Fibroblast of skin of back (primary cell): ENCODE measurements around the gene PPP1R14D.

Experiments used
- DNase-seq: peaks from one replicate; pipeline ENCODE4 v3.0.0-alpha.2; 2013

The PPP1R14D gene

DNA sequence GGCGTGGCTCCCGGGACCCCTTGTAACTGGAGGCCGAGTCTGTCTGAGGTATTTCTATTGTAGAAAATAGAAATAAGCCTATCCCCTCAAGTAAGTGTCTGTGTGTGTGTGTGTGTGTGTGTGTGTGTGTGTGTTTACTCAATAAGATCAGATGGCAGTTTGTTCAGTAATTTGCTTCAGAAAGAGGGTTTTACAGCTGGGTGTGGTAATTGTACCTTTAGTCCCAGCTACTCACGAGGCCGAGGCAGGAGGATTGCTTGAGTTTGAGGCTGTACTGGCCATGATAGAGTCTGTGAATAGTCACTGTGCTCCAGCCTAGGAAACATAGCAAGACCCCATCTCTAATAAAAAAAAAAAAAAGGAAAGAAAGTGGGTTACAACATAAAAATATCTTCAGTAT, 24.0 kb upstream of the PPP1R14D start:
- no peak for DNase-seq

DNA sequence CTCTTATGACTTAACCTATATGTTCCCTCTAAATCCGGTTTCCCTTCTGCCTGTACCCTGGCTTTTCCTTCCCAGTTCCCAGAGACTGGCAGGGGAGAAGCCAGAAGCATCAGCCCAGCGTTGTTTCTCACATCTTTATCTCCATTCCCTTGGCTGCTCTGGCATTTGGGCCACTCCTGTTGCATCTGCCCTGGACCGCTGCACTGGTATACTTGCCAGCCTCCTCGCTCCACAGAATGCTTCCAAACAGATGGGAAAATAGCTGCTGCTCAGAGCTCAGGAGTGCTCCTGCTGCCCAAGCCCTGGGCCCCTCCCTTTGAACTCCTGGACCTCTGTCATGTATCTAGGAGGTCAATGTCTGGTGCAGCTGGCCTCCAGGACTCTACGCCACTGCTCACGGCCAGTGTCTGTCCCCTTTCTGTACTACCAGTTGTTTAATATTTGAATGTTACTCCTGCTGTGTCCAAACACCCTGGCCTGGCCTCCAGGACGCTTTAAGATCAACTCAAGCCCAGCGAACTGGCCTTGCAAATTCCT, 22.1 kb upstream of the PPP1R14D start:
- no peak for DNase-seq

DNA sequence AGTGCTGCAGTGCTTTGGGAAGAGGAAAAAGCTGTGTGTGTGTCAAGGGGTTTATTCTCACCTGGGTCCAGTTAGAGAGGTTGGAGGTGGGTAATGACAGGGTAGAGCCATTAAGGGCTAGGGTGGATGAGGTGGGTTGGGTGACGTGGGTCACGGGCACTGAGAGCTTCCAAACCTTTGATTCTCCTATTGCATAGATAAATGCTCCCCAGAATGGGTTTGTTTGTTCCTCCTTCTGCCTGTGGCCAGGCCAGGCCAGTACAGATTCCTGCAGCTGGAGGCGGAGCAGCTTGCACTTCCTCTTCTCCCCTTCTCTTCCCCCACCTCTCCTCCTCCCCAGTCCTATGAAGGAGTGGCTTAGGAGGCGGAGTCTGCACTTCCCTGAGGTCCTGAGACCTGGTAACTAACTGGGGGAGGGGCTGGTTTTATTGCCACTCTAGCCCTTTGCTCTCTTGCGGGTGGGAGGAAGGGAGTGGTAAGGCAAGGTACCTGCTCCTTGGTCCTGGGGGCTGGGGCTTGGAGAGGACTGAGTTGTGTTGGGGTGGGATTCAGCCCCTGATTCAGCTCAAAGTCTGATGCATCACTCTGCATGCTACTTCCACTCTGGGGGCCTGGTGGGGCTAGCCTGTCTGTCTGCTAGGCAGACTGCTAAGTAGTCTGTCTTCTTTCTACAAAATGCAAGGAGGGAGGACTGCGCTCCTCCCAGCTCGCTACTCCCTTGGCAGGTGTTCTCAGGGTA, 18.9 kb upstream of the PPP1R14D start:
- DNase-seq = peak; percentile 19

DNA sequence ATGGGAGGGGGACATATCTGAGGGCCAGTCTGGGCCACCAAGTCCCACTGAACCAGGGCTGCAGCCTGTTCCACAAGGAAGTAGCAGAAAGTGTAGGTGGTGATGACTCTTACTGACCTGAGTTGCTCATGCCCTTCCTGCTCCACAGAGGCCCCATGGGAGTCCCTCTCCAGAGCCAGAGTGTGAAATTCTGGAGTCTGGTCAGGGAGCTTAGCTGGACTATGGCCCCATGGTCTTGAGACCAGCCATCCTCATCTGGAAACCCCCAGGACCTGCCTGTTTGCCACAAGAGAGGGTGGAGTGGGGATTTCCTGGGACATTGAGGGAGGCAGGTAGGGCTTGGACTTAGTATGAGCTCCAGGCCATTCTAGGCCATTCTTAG, 18.3 kb upstream of the PPP1R14D start:
- DNase-seq = no peak

DNA sequence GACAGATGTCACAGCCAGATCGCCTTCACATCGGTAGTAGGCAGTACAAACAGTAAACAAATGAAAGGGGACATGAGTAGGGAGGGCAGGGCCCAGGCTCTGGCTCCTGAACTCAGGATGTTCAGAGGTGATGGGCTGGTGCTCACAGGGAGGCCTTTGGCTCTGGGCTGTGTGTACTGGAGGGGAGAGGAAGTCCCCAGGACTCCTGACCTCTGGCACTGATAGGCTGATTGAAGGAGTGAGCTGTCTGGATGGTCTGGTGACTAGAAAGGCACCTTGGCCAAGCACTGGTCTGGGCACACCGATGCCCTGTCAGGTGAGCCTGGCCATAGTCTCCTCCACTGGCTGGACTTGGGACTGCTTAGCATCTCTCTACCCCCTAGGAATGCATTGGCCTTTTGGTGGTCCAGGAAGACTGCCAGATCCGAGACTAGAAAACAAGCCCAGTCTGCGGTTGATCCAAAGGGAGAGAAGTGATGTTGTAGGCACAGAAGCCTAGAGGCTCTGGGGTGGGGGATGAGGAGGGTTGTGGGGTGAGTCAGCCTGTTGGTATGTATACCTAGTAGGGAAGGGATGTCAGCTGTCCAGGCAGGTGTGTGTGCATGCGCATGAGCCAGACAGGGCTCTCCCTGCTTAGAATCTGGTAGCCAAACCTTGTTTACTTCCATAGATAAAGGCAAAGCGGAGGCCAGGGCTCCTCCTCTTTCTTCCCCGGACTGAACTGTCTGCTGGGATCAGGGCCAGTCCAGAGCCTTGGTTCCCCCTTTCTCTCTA, 17.2 kb upstream of the PPP1R14D start:
- DNase-seq = no peak

DNA sequence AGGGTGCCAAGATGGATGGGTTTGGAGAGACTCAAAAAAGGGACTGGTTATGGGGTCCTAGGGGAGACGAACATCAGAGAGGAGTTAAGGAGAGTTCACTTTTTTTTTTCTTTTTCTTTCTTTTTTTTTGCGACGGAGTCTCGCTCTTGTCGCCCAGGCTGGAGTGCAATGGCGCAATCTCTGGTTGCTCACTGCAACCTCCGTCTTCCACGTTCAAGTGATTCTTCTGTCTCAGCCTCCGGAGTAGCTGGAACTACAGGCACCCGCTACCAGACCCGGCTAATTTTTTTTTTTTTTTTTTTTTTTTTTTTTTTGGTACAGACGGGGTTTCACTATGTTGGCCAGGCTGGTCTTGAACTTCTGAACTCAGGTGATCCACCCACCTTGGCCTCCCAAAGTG, 16.5 kb upstream of the PPP1R14D start:
- no peak for DNase-seq

DNA sequence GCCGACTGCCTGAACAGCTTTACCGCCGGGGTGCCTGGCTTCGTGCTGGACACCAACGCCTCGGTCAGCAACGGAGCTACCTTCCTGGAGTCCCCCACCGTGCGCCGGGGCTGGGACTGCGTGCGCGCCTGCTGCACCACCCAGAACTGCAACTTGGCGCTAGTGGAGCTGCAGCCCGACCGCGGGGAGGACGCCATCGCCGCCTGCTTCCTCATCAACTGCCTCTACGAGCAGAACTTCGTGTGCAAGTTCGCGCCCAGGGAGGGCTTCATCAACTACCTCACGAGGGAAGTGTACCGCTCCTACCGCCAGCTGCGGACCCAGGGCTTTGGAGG, 16.2 kb upstream of the PPP1R14D start:
- DNase-seq = no peak

DNA sequence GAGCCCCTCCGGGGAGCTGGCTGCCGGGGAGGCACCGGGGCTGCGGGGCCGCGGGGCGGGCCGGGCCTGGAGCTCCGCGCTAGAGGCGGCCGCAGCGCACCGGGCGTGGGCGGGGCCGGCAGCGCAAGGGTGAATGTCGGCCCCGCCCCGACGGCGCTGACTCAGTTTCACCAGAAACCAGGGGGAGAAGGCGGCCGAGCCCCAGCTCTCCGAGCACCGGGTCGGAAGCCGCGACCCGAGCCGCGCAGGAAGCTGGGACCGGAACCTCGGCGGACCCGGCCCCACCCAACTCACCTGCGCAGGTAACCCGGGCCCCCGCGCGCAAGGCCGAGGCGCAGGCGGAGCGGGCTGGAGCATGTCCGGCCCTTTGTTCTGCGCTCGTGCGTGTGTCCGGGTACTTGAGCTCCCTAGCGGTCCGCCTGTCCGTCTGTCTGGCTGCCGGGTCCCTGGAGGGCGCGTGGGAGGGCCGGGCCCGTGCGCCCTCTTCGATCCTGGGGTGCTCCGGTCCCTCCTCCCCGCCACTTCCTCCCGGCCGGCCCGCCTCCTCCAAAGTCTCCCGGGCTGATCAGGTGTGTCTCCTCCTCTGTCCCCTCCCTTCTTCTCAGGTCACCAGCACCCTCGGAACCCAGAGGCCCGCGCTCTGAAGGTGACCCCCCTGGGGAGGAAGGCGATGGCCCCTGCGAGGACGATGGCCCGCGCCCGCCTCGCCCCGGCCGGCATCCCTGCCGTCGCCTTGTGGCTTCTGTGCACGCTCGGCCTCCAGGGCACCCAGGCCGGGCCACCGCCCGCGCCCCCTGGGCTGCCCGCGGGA, 15.6 kb upstream of the PPP1R14D start, which contains the start of gene SPINT1:
SPINT1 (plus strand) TSS at position 164 of the 811 bp plus-strand sequence; CDS start at position 671, 507 bp downstream.
- no peak for DNase-seq

DNA sequence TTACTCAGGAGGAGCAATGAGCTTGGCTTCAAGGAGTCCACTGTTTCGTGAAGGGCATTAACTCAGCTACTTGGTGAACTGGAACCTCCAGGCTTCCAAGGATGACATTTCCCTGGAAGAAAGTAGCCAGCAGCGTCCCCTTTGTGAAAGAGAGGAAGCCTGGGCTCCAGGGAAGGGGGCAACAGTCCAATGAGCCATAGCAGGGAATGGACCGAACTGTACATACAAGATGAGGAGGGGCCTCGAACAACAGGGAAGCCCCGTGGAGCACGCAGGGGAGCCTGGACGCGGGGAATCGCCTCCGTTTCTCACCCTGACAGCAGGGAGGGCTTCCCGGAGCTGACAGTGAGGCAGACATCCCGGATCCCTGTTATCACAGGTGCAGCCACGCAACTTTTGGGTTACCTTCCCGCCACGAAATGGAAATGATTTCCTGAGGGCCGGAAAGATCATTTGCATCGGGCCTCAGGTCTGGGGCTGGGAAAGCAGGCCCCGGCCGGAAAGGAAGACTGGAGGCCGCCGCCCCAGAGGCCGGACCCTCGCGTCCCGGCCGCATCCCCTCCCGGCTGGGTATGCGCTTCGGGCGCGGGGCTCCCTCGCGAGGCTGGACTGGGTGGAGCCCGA, 14.9 kb upstream of the PPP1R14D start:
- no peak for DNase-seq

DNA sequence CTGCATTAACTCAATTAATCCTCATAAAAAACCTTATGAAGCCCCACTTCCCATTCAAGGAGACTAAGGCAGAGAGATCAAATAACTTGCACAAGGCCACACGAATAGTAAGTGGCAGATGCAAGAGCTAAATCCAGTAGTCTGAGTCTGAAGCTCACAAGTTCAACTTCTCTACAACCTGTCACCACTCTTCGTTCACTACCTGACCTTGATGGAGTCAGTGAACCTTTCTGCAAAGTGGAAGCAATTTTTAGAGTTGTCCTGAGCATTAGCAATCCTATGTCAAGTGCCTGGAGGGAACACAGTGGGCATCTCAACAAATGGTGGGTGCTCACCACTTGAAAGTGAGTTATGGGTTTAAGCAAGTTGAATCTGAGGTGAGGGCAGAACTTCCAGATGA, 13.2 kb upstream of the PPP1R14D start:
- DNase-seq = no peak

DNA sequence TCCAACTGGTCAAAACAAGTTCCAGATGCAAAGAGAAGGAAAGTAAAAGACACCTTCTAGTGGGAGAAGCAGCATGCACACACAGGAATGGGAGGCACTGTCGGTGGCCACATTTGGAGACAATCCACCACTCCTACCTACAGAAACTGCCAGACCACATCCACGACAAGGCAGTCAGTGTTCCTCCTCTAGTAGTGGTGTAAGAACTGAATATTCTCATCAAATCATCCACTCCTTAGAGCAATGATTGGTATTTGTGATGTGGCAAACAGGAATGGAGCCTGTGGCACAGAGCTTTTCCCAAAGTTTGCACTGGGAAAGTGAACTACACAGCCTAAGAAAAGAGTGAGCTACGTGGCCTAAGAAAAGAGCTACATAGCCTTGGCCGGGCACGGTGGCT, 10.2 kb upstream of the PPP1R14D start:
- no peak for DNase-seq

DNA sequence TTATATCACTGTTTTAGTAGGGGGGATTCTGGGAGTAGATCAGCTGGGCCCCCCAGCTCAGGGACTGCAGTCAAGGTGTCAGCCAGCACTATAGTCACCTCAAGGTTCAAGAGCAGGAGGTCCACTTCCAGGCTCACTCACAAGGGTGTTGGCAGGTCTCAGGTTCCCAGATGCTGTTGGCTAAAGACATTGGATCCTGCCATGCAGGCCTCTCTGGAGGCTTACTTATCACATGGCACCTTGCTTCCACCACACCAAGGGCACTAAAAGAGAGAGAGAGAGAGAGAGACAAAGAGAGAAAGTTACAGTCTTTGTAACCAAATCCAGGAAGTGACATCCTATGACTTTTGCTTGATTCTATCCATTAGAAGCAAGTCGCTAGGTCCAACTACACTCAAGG, 7.5 kb upstream of the PPP1R14D start:
- no peak for DNase-seq

DNA sequence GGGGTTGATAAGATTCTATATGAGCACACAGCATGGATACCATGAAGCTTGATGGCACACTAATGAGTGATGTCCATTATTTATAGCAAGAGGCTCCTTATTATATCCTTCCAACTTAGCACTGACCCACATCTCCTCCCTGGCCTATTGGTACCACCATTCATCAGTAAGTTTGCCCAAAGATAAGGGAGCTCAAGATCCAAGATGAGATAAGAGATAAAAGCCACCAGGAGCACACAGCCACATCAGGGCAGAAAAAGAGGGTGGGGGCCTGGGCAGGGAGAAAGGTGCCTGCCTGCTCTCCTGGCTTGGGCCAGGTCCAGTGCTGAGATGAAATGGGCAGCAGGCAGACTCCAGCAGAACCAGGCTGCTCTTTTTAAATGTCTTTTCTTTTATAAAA, 4.4 kb upstream of the PPP1R14D start:
- no peak for DNase-seq

DNA sequence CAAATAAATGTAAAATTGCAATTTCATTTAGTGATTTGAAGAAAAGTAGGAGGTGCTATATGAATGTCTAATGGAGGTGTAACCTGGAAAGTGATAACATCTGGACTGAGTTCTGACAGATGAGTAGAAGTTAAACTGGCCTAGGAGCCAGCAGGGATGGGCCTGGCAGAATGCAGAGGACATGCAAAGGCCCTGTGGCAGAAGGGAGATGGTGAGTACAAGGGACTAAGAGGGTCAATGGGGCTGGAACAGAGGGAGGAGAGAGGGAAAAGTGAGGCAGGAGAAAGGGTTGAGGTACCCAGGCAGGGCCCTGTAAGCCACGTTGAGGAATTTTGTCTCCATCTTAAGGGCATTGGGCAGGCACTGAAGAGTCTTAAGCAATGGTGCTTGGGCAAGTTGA, 3.4 kb upstream of the PPP1R14D start:
- DNase-seq = no peak

DNA sequence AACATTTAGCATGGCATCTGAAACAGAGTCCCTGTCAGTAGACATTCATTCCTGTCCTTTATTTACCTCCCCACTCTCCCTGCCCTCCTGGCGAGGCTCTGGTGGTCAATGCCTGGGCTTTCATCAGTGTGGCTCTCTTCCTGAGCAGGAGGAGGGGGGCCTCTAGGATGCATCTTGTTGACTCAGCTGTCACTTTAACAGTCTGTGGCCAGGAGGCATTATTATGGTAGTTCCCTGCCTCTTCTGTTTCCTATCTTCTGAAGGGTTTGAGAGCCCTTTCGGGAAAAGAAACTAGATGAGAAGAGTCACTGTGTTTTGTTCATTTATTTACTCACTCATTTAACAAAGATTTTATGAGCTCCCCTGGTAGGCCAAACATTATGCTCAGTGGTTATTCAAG, 2.4 kb upstream of the PPP1R14D start:
- no peak for DNase-seq

DNA sequence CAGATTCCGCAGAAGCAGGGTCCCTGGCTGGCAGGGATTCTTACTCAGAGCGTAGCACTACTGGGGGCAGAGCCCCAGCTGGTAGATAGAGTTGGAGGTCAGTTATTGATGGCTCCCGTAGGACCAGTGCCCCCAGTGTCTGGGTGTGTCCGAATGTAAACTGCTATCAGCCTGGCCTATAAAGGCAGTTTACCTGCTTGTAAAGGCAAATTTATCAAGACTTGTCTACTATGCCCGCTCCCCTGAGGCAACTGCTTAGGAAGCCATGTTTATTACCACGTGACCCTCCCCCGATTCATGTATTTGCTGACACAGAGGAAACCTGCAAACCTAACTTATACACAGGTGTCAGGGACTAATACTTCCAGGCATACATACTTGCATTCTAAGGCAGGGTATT, 607 bp upstream of the PPP1R14D start:
- DNase-seq = no peak

DNA sequence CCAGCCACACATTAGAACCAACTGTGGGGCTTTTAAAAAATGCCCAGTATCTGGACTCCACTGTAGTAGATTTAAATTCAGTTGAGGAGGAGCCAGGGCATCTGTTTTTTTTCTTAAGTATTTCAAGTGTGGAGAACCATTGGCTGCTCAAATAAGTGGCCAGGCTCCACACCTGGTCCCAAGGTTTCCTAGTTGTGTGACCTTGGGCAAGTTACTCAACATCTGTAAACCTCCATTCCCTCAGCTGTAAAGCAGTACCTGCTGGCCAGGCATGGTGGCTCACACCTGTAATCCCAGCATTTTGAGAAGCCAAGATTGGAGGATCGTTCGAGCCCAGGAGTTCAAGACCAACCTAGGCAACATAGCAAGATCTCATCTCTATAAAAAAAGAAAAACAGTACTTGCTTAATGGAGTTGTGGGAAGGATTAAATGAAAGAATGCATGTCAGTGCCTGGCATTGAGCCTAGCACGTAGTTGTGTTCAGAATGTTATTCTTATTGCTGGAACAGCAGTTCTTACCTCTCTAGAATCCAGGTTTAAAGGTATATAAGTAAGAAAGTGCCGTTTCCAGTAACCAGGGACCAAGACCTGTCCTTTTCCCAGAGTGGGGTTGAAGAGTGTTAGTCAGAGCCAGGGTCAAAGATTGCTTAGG, 2.0 kb downstream of the PPP1R14D start:
- DNase-seq = no peak

DNA sequence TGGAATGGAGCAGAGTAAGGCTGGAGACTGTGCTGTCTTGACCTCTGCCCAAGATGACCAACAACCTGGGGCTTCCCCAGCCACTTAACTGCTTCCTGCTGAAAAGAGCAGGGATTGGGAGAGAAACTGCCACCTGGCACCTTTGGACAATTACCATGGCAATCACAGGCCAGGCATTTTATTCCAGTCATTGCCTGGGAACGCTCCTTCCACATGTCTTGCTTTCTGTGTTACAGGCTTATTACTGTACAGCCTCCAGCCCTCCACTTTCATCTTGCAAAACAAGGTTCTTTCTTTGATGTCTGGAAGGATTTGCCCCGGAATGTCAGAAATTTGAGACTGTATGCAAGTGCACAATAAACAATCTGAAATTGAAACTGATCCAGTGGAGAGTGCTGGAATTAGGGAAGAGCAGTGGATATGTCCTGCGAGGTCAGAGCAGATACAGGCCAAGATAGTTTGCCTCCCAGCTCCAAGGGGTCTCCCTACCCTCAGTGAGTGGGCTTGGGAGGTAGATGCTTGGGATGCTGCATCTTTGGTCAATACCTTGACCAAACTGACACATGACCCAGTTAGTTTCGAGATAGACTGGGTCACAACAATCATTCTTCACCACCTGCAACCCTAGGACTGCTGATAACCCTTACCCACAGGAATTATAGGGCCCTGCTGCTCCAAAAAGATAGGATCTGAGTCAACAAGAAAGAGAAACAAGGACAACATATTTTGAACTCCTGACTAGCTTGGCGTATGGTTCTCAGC, 2.7 kb downstream of the PPP1R14D start:
- no peak for DNase-seq

DNA sequence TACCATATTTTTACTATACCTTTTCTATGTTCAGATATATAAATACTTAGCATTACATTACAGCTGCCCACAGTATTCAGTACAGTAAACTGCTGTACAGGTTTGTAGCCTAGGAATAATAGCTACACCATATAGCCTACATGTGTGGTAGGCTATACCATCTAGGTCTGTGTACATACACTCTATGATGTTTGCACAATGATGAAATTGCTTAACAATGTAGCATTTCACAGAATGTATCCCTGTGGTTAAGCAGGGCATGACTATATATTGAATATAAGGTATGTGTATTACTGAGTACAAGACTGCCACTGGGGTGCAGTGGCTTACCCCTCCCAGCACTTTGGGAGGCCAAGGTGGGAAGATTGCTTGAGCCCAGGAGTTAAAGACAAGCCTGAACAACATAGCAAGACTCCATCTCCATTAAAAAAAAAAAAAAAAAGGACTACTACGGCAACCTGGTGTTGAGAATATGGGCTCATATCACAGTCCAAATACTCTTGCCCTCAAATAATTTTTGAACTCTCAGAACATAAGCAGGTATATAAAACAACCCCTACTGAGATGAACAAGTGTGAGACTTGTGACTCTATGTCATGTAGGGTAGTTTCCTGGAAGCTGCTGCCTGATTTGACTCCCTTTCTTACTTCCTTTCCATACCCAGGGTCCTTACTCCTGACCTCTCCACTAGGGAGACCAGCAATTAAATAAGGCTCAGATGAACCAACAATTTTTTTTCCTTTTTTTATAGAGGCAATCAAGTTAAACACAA, 4.8 kb downstream of the PPP1R14D start:
- peak; percentile 40 for DNase-seq

DNA sequence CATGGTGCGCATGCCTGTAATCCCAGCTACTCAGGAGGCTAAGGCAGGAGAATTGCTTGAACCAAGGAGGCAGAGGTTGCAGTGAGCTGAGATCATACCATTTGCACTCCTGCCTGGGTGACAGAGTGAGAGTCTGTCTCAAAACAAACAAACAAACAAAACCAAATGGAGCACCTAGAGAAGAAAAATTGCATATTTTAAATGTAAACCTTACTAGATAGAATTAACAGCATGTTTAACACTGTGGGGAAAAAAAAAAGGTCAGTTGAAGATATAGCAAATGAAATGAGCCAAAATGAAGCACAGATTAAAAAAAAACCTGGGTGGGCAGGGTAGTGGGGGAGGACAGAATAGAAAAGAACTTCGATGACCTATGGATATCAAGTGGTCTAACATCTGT, 7.3 kb downstream of the PPP1R14D start:
- no peak for DNase-seq

DNA sequence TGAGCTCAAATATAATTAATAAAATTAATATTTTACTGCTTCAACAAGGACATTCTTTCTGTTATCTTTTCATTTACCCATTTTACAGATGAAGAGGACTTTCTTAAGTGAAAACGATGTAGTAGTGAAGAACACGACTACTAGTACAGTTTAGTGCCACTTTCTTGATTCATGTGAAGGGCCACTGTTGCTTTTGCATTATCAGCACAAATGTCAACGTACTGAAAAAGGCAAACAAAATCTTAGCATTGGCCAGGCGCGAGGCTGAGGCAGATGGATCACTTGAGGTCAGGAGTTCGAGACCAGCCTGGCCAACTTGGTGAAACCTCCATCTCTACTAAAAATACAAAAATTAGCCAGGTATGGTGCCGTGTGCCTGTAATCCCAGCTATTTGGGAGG, 9.5 kb downstream of the PPP1R14D start:
- no peak for DNase-seq
